ENCODE results near the gene RALGPS2.

RALGPS2 gene

GRCh38 chr1:178724728-178725465 is at the start of gene RALGPS2:
Gene RALGPS2, plus strand, starts transcription at chr1:178725244. Its CDS starts 51,521 bp downstream, at chr1:178776765.
- DNase-seq (ENCODE audit: extremely low read depth in 1 of 2, low read depth in 1 of 2), result peak in 1 of 2 donors; percentile 26

GRCh38 chr1:178679237-178679636 is 45.8 kb upstream of the RALGPS2 start:
- DNase-seq (ENCODE audit: extremely low read depth in 1 of 2, low read depth in 1 of 2), result no peak

GRCh38 chr1:178682429-178682828 is 42.6 kb upstream of the RALGPS2 start:
- no peak for DNase-seq (ENCODE audit: extremely low read depth in 1 of 2, low read depth in 1 of 2)

- DNase-seq (ENCODE audit: extremely low read depth in 1 of 2, low read depth in 1 of 2), result no peak
Observed at GRCh38 chr1:178682886-178683285, 42.2 kb upstream of the RALGPS2 start.

GRCh38 chr1:178683291-178683690 is 41.8 kb upstream of the RALGPS2 start:
- DNase-seq (ENCODE audit: extremely low read depth in 1 of 2, low read depth in 1 of 2), result no peak

DNA sequence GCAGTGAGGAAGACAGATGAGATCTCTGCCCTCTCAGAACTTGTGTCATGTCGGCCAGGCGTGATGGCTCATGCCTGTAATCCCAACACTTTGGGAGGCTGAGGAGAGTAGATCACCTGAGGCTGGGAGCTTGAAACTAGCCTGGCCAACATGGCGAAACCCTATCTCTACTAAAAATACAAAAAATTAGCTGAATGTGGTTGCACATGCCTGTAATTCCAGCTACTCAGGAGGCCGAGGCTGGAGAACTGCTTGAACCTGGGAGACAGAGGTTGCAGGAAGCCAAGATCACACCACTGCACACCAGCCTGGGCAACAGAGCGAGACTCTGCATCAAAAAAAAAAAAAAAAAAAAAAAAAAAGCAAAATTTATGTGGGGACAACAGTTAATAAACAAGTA is 40.9 kb upstream of the RALGPS2 start:
- no peak for DNase-seq (ENCODE audit: extremely low read depth in 1 of 2, low read depth in 1 of 2)

GRCh38 chr1:178684542-178685000 is 40.5 kb upstream of the RALGPS2 start:
- DNase-seq (ENCODE audit: extremely low read depth in 1 of 2, low read depth in 1 of 2), result no peak

GRCh38 chr1:178686407-178686806 is 38.6 kb upstream of the RALGPS2 start:
- DNase-seq (ENCODE audit: extremely low read depth in 1 of 2, low read depth in 1 of 2), result no peak

DNA sequence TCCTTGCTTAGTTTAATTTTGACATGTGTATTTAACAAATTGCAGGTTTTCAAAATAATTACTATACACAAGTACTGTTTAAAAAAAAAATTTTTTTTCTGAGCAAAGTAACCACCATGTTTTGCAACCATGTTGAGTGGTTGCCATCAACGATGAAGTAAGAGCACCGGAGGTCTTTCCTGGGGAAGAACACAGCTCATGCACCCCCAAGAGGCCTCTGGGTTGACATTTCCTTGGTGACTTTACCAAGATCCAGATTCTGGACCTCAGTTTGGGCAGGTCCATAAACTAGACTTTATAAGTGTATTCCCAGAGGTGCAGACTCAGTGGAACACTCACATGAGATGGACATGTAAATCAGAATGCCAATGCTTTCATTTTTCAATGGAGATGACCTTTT is 36.8 kb upstream of the RALGPS2 start:
- DNase-seq (ENCODE audit: extremely low read depth in 1 of 2, low read depth in 1 of 2), result no peak

GRCh38 chr1:178689769-178690168 is 35.3 kb upstream of the RALGPS2 start:
- DNase-seq (ENCODE audit: extremely low read depth in 1 of 2, low read depth in 1 of 2), result no peak

GRCh38 chr1:178690496-178690895 is 34.5 kb upstream of the RALGPS2 start:
- DNase-seq (ENCODE audit: extremely low read depth in 1 of 2, low read depth in 1 of 2), result no peak

GRCh38 chr1:178692564-178693327 is 32.3 kb upstream of the RALGPS2 start:
- no peak for DNase-seq (ENCODE audit: extremely low read depth in 1 of 2, low read depth in 1 of 2)

- DNase-seq (ENCODE audit: extremely low read depth in 1 of 2, low read depth in 1 of 2), result no peak
Observed at GRCh38 chr1:178693366-178693765, 31.7 kb upstream of the RALGPS2 start.

DNA sequence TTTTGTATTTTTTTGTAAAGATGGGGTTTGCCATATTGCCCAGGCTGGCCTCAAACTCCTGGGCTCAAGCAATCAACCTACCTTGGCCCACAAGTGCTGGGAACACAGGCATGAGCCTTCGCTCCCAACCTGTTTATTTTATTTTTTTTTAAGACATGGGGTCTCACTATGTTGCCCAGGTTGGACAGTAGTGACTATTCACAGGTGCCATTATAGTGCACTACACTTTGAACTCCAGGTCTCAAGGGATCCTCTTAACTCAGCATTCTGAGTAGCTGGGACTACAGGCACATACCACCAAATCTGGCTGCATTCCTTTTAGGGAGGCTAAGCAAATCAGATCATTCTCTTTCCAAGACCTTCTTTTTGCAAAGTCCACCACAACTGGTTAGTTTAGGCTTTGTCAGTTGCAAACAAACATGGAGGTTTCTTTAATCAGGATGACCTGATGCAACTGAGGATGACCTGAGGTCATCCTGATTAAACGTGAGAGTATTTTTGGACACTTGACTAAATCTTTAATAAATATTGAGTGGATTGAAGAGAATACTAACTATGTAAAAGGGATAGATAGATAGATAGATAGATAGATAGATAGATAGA is 30.0 kb upstream of the RALGPS2 start:
- no peak for DNase-seq (ENCODE audit: extremely low read depth in 1 of 2, low read depth in 1 of 2)

DNA sequence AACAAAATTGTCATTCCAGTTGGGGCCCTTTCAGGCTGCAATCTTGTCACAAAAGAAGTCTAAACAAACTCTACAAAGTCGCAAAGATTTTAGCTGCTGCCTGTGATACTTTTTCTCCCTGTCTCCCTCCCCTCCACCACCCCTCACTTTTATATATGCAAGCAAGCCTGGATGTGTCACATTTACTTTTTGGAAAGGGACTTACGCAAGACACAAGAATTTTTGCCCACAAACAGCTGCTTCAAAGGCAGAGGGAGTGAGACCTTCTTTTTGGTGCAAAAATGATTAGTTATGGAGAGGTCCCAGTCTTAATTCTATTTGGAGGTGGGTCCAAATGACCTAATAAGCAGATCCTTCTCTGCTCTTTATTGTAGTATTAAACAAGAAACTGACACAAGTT is 22.9 kb upstream of the RALGPS2 start:
- no peak for DNase-seq (ENCODE audit: extremely low read depth in 1 of 2, low read depth in 1 of 2)

DNA sequence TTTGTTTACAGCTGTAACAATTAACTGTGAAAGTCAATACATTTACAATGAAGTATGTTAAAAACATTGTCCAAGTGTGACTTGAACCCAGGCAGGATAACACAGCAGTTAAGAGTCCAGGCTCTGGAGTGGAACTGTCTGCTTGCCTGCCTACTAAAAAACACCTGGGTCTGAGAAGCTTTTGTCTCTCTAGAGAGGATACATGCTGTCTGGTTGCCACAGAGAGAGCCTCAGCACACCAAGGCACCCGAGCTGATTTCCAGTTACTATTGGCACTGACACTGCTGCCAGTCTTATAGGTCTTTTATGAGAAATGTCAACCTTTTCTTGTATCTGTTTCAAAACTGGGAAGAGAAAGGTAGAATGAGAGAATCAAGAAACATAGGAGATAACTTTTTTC is 20.2 kb upstream of the RALGPS2 start:
- DNase-seq (ENCODE audit: extremely low read depth in 1 of 2, low read depth in 1 of 2), result no peak

GRCh38 chr1:178706432-178706831 is 18.6 kb upstream of the RALGPS2 start:
- DNase-seq (ENCODE audit: extremely low read depth in 1 of 2, low read depth in 1 of 2), result no peak

DNA sequence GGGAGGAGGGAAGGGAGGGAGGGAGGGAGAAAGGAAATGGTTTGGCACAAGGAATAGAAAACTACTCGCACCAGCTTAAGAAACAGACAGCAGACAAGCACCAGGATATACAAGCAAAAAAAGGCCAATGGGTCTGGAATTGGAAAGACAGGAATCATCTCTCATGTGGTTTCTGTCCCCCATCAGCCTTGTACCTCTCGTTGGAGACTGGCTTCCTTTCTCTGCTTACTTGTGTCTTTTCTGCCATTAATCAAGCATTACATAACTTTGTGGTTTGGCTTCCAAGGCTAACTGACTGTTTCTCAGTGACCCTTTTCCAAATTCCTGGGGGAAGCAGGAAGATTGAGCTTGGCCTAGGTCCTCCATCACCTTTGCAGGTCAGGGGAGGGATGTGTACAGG is 11.8 kb upstream of the RALGPS2 start:
- DNase-seq (ENCODE audit: extremely low read depth in 1 of 2, low read depth in 1 of 2), result no peak

- DNase-seq (ENCODE audit: extremely low read depth in 1 of 2, low read depth in 1 of 2), result no peak
Observed at GRCh38 chr1:178714453-178714852, 10.6 kb upstream of the RALGPS2 start.

- DNase-seq (ENCODE audit: extremely low read depth in 1 of 2, low read depth in 1 of 2), result no peak
Observed at GRCh38 chr1:178716111-178716510, 8.9 kb upstream of the RALGPS2 start.

DNA sequence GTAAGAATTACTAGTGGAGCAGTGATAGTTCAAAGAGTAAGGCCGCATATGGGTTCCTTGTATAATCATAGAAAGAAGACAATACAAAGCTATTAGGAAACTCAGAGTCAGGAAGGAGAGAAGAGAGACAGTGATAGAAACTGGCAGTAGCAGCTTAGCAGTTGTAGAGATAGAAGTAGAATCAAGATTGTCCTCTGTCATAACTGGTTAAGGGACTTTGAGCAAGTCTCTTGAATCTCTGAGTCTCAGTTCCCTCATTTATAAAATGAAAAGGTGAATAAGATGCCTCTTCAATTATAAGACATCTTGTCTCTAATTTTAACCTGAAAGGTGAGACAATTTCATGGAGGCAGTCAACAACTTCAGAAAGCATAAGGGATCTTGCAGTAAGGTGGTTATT is 6.5 kb upstream of the RALGPS2 start:
- no peak for DNase-seq (ENCODE audit: extremely low read depth in 1 of 2, low read depth in 1 of 2)

DNA sequence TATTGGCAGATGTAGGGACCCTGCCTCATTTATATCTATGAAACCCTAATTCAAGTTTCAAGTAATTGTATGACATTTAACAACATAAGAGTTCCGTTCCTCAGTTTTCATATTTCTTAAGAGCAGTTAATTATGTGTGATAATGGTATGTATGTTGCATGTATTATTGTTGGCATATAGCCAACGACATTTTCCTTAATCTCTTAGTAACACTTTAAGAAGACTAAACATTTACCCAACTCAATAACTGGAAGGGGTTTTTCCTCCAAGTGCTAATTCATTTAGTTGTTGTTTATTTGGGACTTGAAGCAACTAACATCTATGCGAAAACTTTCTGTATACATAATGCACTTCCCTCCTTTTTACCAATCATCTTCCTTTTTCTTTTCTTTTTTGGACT is 1.5 kb upstream of the RALGPS2 start:
- DNase-seq (ENCODE audit: extremely low read depth in 1 of 2, low read depth in 1 of 2), result no peak
